Esophagus muscularis mucosa (tissue), 4 donors: ENCODE measurements around the gene CPEB4. TPM values are rescaled to one million over a fixed set of nuclear protein-coding genes. Genes with fewer than 3 reads are reported as not detected.

Source experiments
- DNase-seq: peaks from one replicate; pipeline ENCODE4 v3.0.0-alpha.2; 2017; ENCODE audit errors: extremely low spot score
- H3K27ac ChIP-seq, 4 donors: fragments of 200-600 bp; sonication (generic); replicated peaks in 1 of 4; 1 replicate in 3 of 4; 2 replicates in 1 of 4; pipeline ENCODE4 v1.5.1; 2016 to 2019; ENCODE audit warnings: mild to moderate bottlenecking in 1 of 4
- H3K27me3 ChIP-seq, 4 donors: fragments of 200-600 bp; sonication (generic); one replicate each; pipeline versions ENCODE4 v1.5.1 to v1.6.0; 2016 to 2019
- H3K36me3 ChIP-seq, 4 donors: fragments of 200-600 bp; sonication (generic); one replicate each; pipeline ENCODE4 v1.5.1; 2016 to 2019
- H3K4me1 ChIP-seq, 4 donors: fragments of 200-600 bp; sonication (generic); one replicate each; pipeline ENCODE4 v1.5.1; 2016 to 2019
- H3K4me3 ChIP-seq, 4 donors: fragments of 200-600 bp; sonication (generic); 1 replicate in 2 of 4; 2 replicates in 2 of 4; pipeline ENCODE4 v1.5.1; 2016 to 2019; ENCODE audit warnings: mild to moderate bottlenecking in 4 of 4, moderate library complexity in 1 of 4
- H3K9me3 ChIP-seq, 4 donors: fragments of 200-600 bp; sonication (generic); 1 replicate in 3 of 4; 2 replicates in 1 of 4; pipeline ENCODE4 v1.5.1; 2016 to 2019
- CTCF ChIP-seq, 3 experiments: fragments of 200-600 bp in 2 of 3; fragments of 450-650 bp in 1 of 3; sonication (generic) in 2 of 3; IDR thresholded peaks; one replicate each; pipeline ENCODE4 v1.5.1; 2017 to 2019; ENCODE audit warnings: antibody characterized with exemption in 3 of 3, mild to moderate bottlenecking in 2 of 3, moderate library complexity in 1 of 3
- EP300 ChIP-seq: sonication (generic); formaldehyde crosslinking; IDR thresholded peaks from one replicate; pipeline ENCODE4 v1.6.1; 2017; ENCODE audit warnings: antibody characterized with exemption
- POLR2A ChIP-seq: fragments of 450-650 bp; IDR thresholded peaks from one replicate; pipeline ENCODE4 v1.6.1; 2017; ENCODE audit warnings: antibody characterized with exemption, moderate library complexity, mild to moderate bottlenecking, low read depth
- POLR2AphosphoS5 ChIP-seq, 2 donors: sonication (generic); formaldehyde crosslinking; IDR thresholded peaks; one replicate each; pipeline ENCODE4 v1.6.1; 2017; ENCODE audit warnings: antibody characterized with exemption in 2 of 2
- WGBS: methylation state at CpG from one replicate; pipeline ENCODE4 v1.1.5; 2018; 5-methylcytosine and 5-hydroxymethylcytosine counted together
- intact Hi-C: fragments of 100-400 bp; cut with DNase I; formaldehyde crosslinking; loops from one replicate; pipeline ENCODE4 v1.15.1; 2023
- total RNA-seq, 4 donors: library from RNA; depleted of rRNA; stranded (reverse); fragments of >200 nt; gene quantifications; one replicate each; pipeline versions ENCODE4 v1.1.0 to v1.2.1, GENCODE V29; 2016

CPEB4 gene
- total RNA-seq, 4 donors from 2014 or later, result 44.9 to 96.4 (median 54.4) TPM

DNA sequence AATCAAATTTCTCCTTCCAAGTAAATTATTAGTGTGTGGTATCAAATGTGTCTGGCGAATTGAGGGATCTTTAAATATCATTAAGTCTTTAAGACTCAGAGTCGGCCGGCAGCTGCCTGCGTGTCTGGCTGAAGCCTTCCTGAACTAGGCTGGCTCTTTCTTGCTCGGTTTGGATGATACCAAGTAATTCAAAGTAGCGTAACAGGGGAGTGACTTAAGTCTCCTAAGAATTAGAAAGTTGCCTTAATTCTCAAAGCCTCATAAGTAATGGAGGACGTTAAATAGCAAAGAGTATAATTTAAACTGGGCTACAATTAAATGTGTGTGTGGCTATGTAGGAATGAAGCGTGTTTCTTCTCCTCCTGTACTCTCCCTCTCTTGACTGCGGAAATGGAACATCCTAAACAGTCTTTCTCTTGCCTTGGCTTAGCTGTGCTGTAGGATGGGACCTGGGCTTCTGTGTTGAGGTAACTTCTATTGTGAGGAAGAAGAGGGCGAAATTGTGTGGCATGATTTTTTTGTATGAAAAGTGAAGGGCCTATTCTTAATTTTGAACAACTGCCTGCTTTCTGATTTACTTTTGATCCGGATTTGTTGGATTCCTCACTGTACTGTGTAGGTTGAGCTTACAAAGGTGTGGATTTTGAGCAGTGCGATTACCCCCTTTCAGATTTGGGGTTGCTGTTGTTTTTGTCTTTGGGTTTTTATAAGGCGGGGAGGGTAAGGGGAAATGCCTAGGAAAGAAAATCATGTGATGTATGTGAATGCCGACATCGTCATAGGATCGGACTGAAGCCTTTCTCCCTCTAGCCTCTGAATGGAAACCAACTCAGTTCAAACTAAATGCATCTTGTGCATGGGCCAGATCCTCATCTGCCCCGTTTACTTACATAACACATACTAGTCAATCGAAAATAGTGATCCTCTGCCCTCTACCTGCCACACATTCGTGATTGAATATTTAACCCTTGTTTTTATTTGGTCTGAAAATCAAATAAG lies 29.9 kb downstream of the CPEB4 start:
- H3K27ac ChIP-seq, result peak overlapping the region; percentile 82 to 90 (median 87)
- peak overlapping the region; percentile 48 to 65 (median 58) for H3K4me3 ChIP-seq
- H3K9me3 ChIP-seq, result no peaks in the 10 kb centered on the region
- intact Hi-C loops, result no loop called here
- DNase-seq, result no peak
- WGBS, result 2% methylated on average over 19 of the region's 19 CpGs
- peak; percentile 78 to 90 for TF ChIP-seq POLR2AphosphoS5 (IDR thresholded peaks at IDR 0.05)
- no peak for TF ChIP-seq EP300
- no peaks in the 10 kb centered on the region for H3K27me3 ChIP-seq
- H3K36me3 ChIP-seq, result peaks cover 0 to 10% (median 2%) of the 10 kb centered on the region in 4 donors
- H3K4me1 ChIP-seq, result peaks cover 64 to 83% (median 78%) of the 10 kb centered on the region in 4 donors

GRCh38 chr5:173919443-173919842 lies 31.3 kb downstream of the CPEB4 start:
- WGBS, result 24% methylated on average over 2 of the region's 2 CpGs
- Histone ChIP-seq H3K9me3 (no peaks in the 10 kb centered on the region), H3K4me1 (peaks cover 73 to 85% (median 78%) of the 10 kb centered on the region in 4 donors), H3K27ac (peak overlapping the region; percentile 82 to 90 (median 87)), H3K4me3 (no peak overlapping the region), H3K36me3 (no peaks in the 10 kb centered on the region), H3K27me3 (no peaks in the 10 kb centered on the region)
- no peak for TF ChIP-seq EP300
- TF ChIP-seq POLR2A, result no peak
- TF ChIP-seq POLR2AphosphoS5 (IDR thresholded peaks at IDR 0.05), result no peak
- no peak for TF ChIP-seq CTCF (IDR thresholded peaks at IDR 0.05)
- no peak for DNase-seq
- intact Hi-C loops, result no loop called here

DNA sequence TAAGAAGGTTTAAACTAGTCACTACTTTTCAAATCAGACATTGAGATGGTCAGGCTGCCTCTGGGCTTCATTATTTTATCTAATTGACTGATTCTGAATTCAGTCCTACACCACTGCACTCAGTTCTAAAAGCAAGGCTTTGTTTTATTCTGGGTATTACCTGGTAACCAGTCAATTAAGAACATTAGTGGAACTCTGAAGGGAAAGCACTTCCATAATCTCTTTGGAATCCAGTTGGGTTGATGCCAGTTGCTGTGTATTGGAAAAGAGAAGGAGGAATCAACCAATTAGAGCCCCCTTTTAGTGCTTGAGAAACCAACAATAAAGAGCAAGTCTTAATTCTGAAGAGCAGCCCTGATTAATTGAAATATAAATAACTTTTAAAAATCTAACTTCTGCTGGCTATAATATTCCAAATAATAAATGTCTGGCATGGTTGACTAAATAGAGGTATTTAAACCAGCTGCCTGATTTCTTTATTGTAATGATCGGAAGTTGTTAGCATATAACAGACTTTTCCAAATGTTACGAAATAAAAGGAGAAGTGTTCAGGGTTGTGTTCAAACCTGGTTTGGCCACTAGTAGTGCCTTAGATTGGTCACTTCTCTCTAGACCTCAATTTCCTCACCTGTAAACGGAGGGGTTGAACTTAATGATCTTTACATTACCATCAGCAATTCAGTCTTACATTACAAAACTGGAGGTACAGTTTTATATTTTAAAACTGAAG lies 32.0 kb downstream of the CPEB4 start:
- TF ChIP-seq CTCF (IDR thresholded peaks at IDR 0.05), result peak in 1 of 3 experiments; percentile 9
- no peak for TF ChIP-seq EP300
- H3K4me1 ChIP-seq, result peaks cover 80 to 91% (median 84%) of the 10 kb centered on the region in 4 donors
- no peaks in the 10 kb centered on the region for H3K9me3 ChIP-seq
- 61% methylated on average over 3 of the region's 3 CpGs for WGBS
- intact Hi-C loops, result no loop called here
- no peak for DNase-seq
- H3K4me3 ChIP-seq, result no peak overlapping the region
- no peaks in the 10 kb centered on the region for H3K27me3 ChIP-seq
- H3K36me3 ChIP-seq, result no peaks in the 10 kb centered on the region
- H3K27ac ChIP-seq, result peak overlapping the region; percentile 82 to 90 (median 87)

DNA sequence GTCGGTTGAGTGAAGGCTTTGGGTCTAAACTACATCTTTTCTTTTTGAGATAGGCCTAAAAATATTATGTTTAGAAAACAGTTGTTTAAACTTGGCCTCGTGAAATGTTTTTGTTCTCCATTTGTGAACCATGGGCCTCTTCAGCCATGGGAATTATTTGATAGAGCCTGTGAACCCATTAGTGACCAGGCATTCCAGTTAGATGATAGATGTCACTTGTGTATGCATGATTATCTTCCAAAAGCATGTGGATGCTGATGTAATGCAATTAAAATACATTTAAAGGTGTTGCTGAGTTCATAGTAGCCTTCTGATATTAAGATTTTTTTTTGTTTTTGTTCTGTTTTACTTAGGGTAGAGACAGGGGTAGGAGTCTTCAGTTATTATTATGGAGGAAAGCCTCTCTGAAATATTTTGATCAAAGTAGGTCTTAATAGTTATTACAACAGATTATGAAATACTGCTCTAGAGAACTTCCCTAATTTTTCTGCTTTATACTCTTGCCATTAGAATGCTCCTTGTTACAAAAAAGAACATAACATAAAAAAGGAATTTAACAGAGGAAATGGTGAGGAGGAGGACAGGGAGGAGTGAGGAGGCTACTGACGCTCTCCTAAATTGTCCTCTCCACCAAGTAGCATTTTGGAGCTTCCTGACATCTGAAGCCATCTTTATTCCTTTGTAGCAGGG lies 32.9 kb downstream of the CPEB4 start:
- TF ChIP-seq EP300, result no peak
- TF ChIP-seq POLR2AphosphoS5 (IDR thresholded peaks at IDR 0.05), result no peak
- TF ChIP-seq CTCF (IDR thresholded peaks at IDR 0.05), result no peak
- no peak for TF ChIP-seq POLR2A
- Histone ChIP-seq H3K36me3 (no peaks in the 10 kb centered on the region), H3K27ac (peak overlapping the region; percentile 82 to 90 (median 87)), H3K4me3 (no peak overlapping the region), H3K4me1 (peaks cover 79 to 93% (median 88%) of the 10 kb centered on the region in 4 donors), H3K27me3 (no peaks in the 10 kb centered on the region), H3K9me3 (no peaks in the 10 kb centered on the region)
- DNase-seq, result no peak
- intact Hi-C loops, result no loop called here
- 62% methylated on average over 3 of the region's 3 CpGs for WGBS
